GM12891 (cell line): Measurements from ENCODE around the gene FHIT.

Experiments
- POLR2A ChIP-seq: IDR thresholded peaks from 2 replicates; pipeline ENCODE4 v1.6.1; 2011; ENCODE audit warnings: low read depth, low read length, control low read depth
- POU2F2 ChIP-seq: IDR thresholded peaks from 2 replicates; pipeline ENCODE4 v1.6.1; 2011; ENCODE audit warnings: low read depth, mild to moderate bottlenecking, control low read depth, low read length, moderate library complexity
- TAF1 ChIP-seq: IDR thresholded peaks from 2 replicates; pipeline ENCODE4 v1.6.1; 2011; ENCODE audit warnings: low read depth, low read length, control low read depth

- TF ChIP-seq POLR2A (no peak), TAF1 (no peak), POU2F2 (no peak)
Measured at GRCh38 chr3:60610441-60611112, 640.7 kb downstream of the FHIT start.
